Natural killer cell treated with Interleukin-12 subunit alpha and Interleukin-12 subunit beta and Interleukin-15 and Interleukin-18, amount 100 ng/mL, for 72 hours (primary cell): ENCODE results near the gene ENHO. TPM values are rescaled to one million over a fixed set of nuclear protein-coding genes. Genes with fewer than 3 reads are reported as not detected.

ENCODE experiments used
- ATAC-seq, 2 donors: fragments of 150-1000 bp; cut with Tn5 transposase in 1 of 2; sonication (Bioruptor Pico), chemical (Tn5 transposase) in 1 of 2; 2 replicates each; pipeline ENCODE4 v1.10.0; 2021
- DNase-seq: peaks from one replicate; pipeline ENCODE4 v3.0.0; 2022; ENCODE audit warnings: low spot score
- H3K27ac Mint-ChIP-seq, 2 donors: 1 replicate in 1 of 2; 2 replicates in 1 of 2; pipeline ENCODE4 v1.8.0; 2022; ENCODE audit warnings: mixed read lengths in 2 of 2, mild to moderate bottlenecking in 1 of 2, moderate library complexity in 1 of 2
- H3K27me3 Mint-ChIP-seq, 2 donors: 1 replicate in 1 of 2; 2 replicates in 1 of 2; pipeline ENCODE4 v1.8.0; 2022; ENCODE audit warnings: mixed read lengths in 2 of 2
- H3K36me3 Mint-ChIP-seq: one replicate; pipeline ENCODE4 v1.8.0; 2022; ENCODE audit warnings: mixed read lengths
- H3K4me1 Mint-ChIP-seq, 2 donors: 1 replicate in 1 of 2; 2 replicates in 1 of 2; pipeline ENCODE4 v1.8.0; 2022; ENCODE audit warnings: low read depth in 2 of 2, mixed read lengths in 2 of 2, mild to moderate bottlenecking in 1 of 2
- H3K4me3 Mint-ChIP-seq: one replicate; pipeline ENCODE4 v1.8.0; 2022; ENCODE audit warnings: mixed read lengths
- H3K9me3 Mint-ChIP-seq: 2 replicates; pipeline ENCODE4 v1.8.0; 2022; ENCODE audit warnings: mixed read lengths
- total RNA-seq, 2 donors: library from RNA; stranded (reverse); gene quantifications; one replicate each; pipeline ENCODE4 v1.2.3, GENCODE V29; 2022

ENHO gene
- total RNA-seq, 2 donors from 2014 or later = not detected

DNA sequence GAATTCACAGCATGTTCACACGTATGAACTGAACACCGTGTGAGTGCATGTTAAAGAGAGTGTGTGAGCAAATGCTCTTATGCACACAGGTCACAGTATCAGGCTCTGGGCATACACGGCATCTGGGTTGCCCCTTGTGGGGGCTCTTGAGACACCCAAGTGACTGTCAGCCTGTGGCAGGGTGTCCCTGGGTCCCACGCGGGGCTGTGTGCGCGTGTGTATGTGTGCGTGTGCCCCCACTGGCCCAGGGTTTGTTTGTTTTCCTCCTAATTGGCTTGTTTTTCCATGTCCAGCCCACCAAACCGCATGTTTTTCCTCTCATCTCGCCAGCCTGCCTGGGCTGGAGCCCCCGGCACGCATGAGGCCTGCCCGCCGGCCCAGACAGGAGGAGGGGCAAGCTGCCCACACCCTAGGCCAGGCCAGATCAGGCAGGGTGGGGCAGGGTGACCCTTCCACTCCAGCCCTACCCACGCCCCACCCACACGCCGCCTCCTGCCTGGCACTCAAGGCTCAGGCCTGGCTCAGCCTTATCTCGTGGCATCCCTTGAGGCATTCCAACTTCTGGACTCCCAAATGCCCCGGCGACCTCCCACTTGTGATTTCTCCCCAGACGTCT, 37.9 kb upstream of the ENHO start:
- H3K27ac Mint-ChIP-seq = no peak overlapping the region
- no peaks in the 10 kb centered on the region for H3K36me3 Mint-ChIP-seq
- peaks cover 28 to 31% of the 10 kb centered on the region in 2 donors for H3K27me3 Mint-ChIP-seq
- DNase-seq (peak; percentile 60), ATAC-seq (no peak)
- H3K4me1 Mint-ChIP-seq = peaks cover 0 to 3% of the 10 kb centered on the region in 2 donors
- H3K9me3 Mint-ChIP-seq = no peaks in the 10 kb centered on the region
- H3K4me3 Mint-ChIP-seq = no peak overlapping the region

DNA sequence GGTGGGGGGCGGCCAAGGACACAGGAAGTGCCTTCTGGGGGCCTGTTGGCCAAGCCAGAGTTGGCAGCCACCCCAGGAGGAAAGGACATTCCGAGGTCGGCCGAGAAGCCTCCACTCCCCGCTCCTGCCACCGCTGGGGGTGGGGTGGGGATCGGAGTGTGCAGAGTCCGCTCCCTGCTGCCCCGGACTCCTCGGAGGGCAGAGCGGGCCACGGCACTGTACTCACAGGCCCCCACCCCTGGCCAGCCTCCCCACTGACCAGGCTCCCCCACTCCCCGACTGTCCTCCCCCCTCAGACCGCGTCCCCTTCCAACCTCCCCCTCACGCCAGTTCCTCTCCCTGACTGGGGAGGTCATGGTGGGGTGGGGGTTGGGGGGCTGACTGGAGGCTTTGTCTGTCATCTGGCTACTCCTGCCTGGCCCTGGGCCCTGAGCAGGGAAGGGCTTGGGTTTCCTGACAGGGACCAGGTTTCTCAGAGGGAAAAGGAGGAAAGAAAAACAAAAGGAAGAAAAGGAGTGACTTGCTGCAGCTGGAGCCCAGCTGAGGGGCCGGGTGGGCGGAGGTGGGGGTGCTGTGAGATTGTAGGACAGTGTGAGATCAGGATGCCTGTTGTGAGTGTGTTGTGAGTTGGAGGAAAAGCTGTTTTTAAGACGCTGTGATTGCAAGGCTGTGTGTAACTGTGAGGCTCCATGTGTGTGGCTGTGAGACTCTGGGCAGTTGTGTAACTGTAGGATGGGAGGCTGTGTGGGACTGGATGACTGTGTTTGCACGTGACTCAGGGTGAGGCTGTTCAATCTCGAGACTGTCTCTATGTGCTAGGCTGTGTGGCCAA, 37.0 kb upstream of the ENHO start:
- H3K4me1 Mint-ChIP-seq = peaks cover 0 to 3% of the 10 kb centered on the region in 2 donors
- ATAC-seq = peak; percentile 26 to 34

DNA sequence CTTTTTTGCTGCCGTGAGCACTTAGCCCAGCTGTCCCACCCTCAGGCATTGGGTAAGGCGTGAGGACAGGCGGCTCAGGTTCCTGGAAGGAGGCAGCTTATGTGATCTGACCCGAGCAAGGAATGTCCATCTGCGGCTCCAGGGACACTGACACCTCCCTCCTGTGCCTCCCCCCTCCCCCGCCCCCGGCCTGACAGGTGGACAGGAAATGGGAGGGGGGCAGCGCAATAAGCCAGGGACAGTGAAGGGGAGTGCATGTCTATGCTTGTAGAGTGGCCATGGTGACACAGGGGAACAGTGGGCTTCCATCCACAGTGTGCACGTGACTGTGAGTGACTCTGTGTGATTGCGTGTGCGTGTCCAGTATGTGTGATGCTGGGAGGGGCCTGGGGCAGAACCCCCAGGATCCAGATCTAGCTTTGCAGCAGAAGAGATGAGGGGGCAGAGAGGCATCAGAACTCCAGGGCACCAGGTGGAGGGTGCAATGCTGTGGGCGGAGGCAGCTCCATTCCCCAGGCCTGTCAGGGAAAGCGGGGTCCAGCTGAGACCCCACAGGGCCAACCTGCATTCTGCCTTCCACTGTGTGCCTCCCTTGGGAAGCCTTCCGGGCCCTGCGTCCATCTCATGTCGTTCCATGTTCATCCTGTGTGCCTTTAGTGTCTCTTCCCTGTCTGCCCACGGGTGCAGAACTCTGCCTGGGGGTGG, 36.3 kb upstream of the ENHO start:
- ATAC-seq (no peak), DNase-seq (peak; percentile 51)
- no peaks in the 10 kb centered on the region for H3K36me3 Mint-ChIP-seq
- no peaks in the 10 kb centered on the region for H3K9me3 Mint-ChIP-seq
- peaks cover 0 to 3% of the 10 kb centered on the region in 2 donors for H3K4me1 Mint-ChIP-seq
- H3K4me3 Mint-ChIP-seq = no peak overlapping the region
- peaks cover 20 to 25% of the 10 kb centered on the region in 2 donors for H3K27me3 Mint-ChIP-seq
- H3K27ac Mint-ChIP-seq = no peak overlapping the region

More for the DNA sequence above, 37.0 kb upstream of the ENHO start:
- H3K27ac Mint-ChIP-seq = no peak overlapping the region
- no peak overlapping the region for H3K4me3 Mint-ChIP-seq
- H3K36me3 Mint-ChIP-seq = no peaks in the 10 kb centered on the region
- peaks cover 28 to 29% of the 10 kb centered on the region in 2 donors for H3K27me3 Mint-ChIP-seq
- DNase-seq = peak; percentile 41
- no peaks in the 10 kb centered on the region for H3K9me3 Mint-ChIP-seq

DNA sequence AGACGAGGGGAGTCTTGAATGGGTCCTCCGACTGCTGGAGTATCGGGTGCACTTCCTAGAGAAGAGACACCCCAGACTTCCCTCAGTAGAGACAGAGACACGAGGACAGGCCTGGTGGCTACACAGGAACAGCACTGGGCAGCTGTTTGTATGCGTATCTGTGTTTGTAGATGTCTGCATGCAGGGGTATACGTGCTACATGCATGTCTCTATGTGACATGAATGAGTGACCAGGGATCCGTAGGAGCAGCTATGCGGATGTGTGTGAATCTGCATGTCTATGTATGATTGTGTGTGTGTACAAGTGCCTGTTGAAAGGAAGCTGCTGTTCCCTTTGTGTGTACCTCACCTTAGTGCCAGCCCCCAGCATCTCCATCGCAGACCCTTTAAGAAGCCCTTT, 35.6 kb upstream of the ENHO start:
- no peak for DNase-seq
- Mint-ChIP-seq H3K4me1 (peaks cover 0 to 3% of the 10 kb centered on the region in 2 donors), H3K27me3 (peaks cover 13 to 18% of the 10 kb centered on the region in 2 donors), H3K36me3 (no peaks in the 10 kb centered on the region), H3K9me3 (no peaks in the 10 kb centered on the region), H3K27ac (no peak overlapping the region), H3K4me3 (no peak overlapping the region)
- no peak for ATAC-seq

DNA sequence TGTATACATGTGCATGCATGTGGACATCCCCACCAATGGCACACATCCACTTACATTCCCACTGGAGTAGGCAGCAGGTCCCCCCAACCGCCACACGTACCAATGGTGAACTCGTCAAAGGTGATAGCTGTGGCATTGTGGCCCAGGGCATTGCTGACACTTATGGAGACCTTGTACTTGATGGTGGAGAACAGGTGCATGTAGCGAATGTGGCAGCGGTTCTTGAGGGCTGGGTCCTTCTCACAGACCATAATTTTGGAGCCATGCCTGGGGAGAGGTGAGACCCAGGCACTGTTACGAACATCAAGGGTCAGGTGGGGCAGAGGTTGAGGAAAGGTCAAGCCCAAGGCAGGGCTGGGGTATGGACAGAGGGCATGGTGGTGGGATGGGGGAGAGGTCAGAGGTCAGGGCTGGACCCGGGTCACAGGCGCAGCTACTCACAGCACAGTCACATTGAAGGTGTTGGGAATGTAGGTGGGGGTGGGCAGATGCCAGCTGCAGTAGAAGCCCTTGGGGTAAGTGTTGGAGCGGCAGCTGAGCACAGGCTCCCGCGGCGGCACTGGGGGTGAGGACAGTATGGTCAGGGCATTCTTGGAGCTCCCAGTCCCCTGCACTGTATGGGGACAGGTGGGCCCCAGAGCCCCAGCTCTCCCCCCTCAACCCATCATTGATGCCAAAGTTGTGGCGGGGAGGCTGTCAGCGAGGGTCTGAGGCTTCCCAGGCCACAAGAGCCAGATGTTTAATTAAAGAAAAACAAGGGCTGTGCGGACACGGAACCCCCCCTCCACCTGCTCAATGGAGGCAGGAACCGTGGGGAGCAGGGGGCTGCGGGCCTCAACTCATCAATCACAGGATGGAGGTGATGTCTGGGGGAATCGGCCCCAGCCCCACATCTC, 34.9 kb upstream of the ENHO start:
- H3K27ac Mint-ChIP-seq = no peak overlapping the region
- ATAC-seq (no peak), DNase-seq (peak; percentile 49)
- no peaks in the 10 kb centered on the region for H3K36me3 Mint-ChIP-seq
- H3K4me1 Mint-ChIP-seq = peaks cover 0 to 3% of the 10 kb centered on the region in 2 donors
- H3K4me3 Mint-ChIP-seq = no peak overlapping the region
- peaks cover 8 to 17% of the 10 kb centered on the region in 2 donors for H3K27me3 Mint-ChIP-seq
- H3K9me3 Mint-ChIP-seq = no peaks in the 10 kb centered on the region

DNA sequence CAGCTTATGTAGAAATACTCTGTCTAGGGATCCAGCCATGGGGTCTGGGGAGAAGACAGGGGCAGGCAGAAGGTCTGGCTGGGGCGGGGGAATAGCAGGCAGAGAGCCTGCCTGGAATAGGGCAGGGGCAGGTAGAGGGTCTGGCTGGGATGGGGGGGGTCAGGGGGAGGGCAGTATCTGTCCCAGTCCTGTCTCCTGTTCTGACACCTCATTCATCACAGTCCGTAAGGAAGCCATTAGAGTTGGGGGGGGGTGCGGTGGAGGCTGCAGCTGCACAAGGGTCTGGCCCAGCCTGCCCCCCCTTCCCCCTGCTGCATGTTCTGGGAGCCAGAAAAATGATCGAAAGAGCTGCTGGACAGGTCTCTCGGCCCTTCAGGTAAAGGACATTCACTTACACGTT, 34.2 kb upstream of the ENHO start:
- DNase-seq (no peak), ATAC-seq (no peak)
- H3K4me1 Mint-ChIP-seq = peaks cover 0 to 3% of the 10 kb centered on the region in 2 donors
- no peaks in the 10 kb centered on the region for H3K36me3 Mint-ChIP-seq
- no peaks in the 10 kb centered on the region for H3K9me3 Mint-ChIP-seq
- no peak overlapping the region for H3K27ac Mint-ChIP-seq
- H3K4me3 Mint-ChIP-seq = no peak overlapping the region
- H3K27me3 Mint-ChIP-seq = peaks cover 8 to 17% of the 10 kb centered on the region in 2 donors

DNA sequence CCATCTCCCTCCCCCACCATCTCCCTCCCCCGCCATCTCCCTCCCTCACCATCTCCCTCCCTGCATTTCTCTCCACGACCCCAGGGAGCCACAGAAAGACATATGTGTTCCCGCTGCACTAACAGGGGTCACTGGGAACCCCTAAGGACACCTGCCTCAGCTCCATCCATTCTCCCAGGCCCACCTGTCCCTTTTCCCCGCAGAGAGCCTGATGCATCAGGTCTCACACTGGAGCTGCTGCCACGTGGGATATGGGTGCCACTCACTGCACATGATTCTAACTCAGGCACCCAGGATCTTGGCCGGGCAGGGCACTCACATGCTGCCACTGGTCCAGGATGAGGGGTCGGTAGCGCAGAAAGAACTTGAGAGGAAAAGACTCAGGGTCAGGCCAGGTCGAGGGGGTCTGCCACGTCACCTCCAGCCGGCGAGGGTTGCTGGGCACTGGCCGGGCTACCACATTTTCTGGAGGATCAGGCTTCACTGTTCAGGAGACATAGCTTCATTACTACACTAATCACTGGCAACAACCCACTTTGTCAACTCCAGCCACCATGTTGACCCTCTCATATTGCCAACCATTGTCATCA, 33.2 kb upstream of the ENHO start:
- ATAC-seq (no peak), DNase-seq (peak; percentile 56)
- H3K4me1 Mint-ChIP-seq = peaks cover 0 to 3% of the 10 kb centered on the region in 2 donors
- H3K27ac Mint-ChIP-seq = no peak overlapping the region
- H3K9me3 Mint-ChIP-seq = no peaks in the 10 kb centered on the region
- H3K4me3 Mint-ChIP-seq = no peak overlapping the region
- no peaks in the 10 kb centered on the region for H3K36me3 Mint-ChIP-seq
- H3K27me3 Mint-ChIP-seq = peaks cover 8 to 17% of the 10 kb centered on the region in 2 donors

DNA sequence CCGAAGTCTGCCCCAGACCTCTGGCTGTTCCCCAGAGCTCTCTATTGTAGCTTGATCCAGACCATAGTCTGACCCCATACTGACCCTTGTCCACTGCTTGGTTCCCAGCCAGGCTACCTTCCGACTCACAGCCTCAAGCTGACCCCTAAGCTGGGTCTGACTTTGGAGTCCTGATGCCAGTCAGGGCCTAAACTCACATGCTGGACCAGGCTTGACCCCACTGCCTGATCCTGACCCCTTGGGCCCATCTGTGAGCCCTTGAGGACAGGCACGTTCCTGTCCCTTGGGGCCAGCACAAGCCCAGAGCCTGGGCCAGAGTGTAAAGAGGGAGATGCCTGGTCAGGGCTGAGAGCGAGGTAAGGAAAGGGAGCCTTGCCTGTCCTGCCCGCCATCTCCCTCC, 32.7 kb upstream of the ENHO start:
- peak; percentile 41 for DNase-seq
- no peak for ATAC-seq
- peaks cover 0 to 3% of the 10 kb centered on the region in 2 donors for H3K4me1 Mint-ChIP-seq
- no peak overlapping the region for H3K4me3 Mint-ChIP-seq
- no peaks in the 10 kb centered on the region for H3K9me3 Mint-ChIP-seq
- H3K27me3 Mint-ChIP-seq = peaks cover 8 to 17% of the 10 kb centered on the region in 2 donors
- no peaks in the 10 kb centered on the region for H3K36me3 Mint-ChIP-seq
- no peak overlapping the region for H3K27ac Mint-ChIP-seq

DNA sequence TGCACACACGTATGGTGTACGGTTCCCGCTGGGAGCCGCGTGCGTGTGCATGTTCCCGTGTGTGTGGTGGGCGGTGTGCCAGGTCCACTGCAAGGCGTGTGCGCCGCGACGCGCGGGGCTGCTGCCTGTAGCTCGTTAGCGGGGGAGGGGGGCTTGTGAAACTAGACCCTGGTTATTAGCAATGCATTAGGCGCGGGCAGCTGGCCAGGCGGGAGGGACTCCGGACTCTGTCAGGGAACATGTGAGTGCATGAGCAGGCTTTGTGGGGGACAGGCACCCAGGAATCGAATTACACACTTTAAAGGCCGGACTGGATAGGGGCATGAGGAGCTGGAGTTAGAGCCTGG, 32.2 kb upstream of the ENHO start:
- ATAC-seq (no peak), DNase-seq (peak; percentile 56)
- no peaks in the 10 kb centered on the region for H3K4me1 Mint-ChIP-seq
- H3K27ac Mint-ChIP-seq = no peak overlapping the region
- no peaks in the 10 kb centered on the region for H3K9me3 Mint-ChIP-seq
- peaks cover 3 to 14% of the 10 kb centered on the region in 2 donors for H3K27me3 Mint-ChIP-seq
- H3K36me3 Mint-ChIP-seq = no peaks in the 10 kb centered on the region
- no peak overlapping the region for H3K4me3 Mint-ChIP-seq

DNA sequence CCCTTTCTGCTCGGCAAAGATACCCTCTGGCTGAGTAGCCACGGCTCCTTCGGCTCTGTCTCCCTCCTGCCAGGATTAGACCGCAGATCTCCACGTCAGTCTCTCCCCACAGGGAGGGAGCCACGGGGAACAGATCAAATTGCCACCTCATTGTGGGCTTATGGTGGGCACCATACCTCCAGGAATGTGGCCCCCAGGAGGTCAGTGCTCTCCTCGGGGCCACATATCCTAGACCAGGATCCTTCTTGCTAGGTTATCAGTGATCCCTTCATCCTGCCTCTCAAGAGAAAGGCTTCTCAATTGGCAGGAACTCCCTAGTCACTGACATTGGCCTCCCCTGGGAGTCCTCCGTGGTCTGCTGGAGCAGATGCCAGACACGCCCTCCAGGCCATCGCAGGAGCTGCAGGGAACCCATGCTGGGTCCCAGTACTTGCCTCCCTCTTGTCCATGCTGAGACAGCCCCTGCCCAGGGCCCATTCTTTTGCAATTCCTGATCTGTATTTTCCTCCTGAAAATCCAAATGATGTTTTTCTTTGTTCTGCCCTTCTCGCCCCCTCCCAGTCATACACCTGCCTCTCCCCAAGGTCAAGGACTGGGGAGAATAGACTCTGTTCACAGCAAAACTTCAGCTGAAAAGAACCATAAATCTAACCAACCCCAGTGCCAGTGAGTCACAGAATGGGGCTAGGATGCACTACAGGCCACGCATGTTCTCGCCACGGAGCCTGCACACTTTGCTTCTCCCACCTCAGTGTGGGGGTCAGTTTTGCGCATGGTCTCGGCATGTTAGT, 31.6 kb upstream of the ENHO start:
- Mint-ChIP-seq H3K9me3 (no peaks in the 10 kb centered on the region), H3K27ac (no peak overlapping the region), H3K4me3 (no peak overlapping the region), H3K4me1 (no peaks in the 10 kb centered on the region), H3K36me3 (no peaks in the 10 kb centered on the region), H3K27me3 (peaks cover 0 to 11% of the 10 kb centered on the region in 2 donors)
- ATAC-seq (no peak), DNase-seq (peak; percentile 42)

DNA sequence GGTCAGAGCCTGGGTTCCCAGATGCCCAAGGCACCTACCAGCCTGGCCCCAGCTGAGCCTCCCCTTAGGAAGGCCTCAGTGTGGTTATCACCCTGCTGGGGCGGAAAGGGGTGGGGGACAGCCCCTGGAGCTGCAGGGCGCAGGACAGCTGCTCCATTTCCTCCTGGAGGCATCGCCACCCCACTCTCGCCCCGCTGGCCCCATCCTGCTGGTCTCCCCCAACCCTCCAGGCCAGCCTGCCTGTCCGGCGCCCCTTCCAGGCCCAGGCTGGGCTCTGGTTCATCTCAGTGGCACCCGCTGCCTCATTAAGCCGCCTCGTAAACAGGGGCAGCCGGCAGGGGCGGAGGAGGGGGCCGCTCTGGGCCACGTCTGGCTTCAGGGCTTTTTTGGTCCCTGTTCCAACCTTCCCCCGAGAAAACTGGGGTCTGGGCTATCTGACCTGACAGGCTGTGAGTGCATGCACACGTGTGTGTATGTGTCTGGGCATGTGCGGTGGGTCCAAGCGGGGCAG, 30.8 kb upstream of the ENHO start:
- no peaks in the 10 kb centered on the region for H3K9me3 Mint-ChIP-seq
- no peaks in the 10 kb centered on the region for H3K4me1 Mint-ChIP-seq
- H3K27ac Mint-ChIP-seq = no peak overlapping the region
- no peaks in the 10 kb centered on the region for H3K36me3 Mint-ChIP-seq
- DNase-seq = peak; percentile 57
- peaks cover under 1 to 9% of the 10 kb centered on the region in 2 donors for H3K27me3 Mint-ChIP-seq
- H3K4me3 Mint-ChIP-seq = no peak overlapping the region
- no peak for ATAC-seq

DNA sequence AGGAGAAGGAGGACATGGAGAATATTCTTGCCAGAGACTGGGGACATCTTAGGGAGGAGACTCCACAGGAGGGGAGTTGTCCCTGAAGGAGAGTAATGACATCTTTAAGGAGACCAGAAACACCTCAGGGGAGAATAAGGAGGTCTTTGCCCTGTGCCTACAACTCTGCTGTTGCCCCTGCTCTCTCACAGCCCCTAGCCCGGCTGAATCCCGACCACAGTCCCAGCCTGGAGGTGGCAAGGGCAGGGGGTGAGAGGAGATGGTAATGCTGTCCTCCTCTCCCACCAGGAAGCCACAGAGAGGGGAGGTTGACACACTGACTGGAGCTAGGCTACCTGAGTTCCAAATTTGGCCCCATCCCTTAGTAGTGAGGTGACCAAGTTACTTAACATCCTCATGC, 30.2 kb upstream of the ENHO start:
- no peak for ATAC-seq
- H3K27ac Mint-ChIP-seq = no peak overlapping the region
- no peaks in the 10 kb centered on the region for H3K9me3 Mint-ChIP-seq
- peaks cover 6 to 14% of the 10 kb centered on the region in 2 donors for H3K27me3 Mint-ChIP-seq
- no peak for DNase-seq
- H3K4me1 Mint-ChIP-seq = no peaks in the 10 kb centered on the region
- H3K4me3 Mint-ChIP-seq = no peak overlapping the region
- H3K36me3 Mint-ChIP-seq = no peaks in the 10 kb centered on the region
